HepG2 (cell line): ENCODE measurements around the gene HSD3B7. TPM values are rescaled to one million over a fixed set of nuclear protein-coding genes. Genes with fewer than 3 reads are reported as not detected.

Experiments used
- AKAP8 ChIP-seq: sonication (generic); formaldehyde crosslinking; IDR thresholded peaks from 2 replicates; pipeline ENCODE4 v1.5.1; 2020; ENCODE audit warnings: mild to moderate bottlenecking, missing genetic modification reagents
- GATAD2A ChIP-seq: IDR thresholded peaks from 2 replicates; pipeline ENCODE4 v1.6.1; 2016
- HMG20B ChIP-seq: conservative IDR thresholded peaks from 2 replicates; pipeline ENCODE4 v1.6.1; 2016; ENCODE audit warnings: missing genetic modification reagents, missing compliant biosample characterization
- PAF1 ChIP-seq: IDR thresholded peaks from 2 replicates; pipeline ENCODE4 v1.6.1; 2016; ENCODE audit warnings: missing genetic modification reagents, missing compliant biosample characterization
- REXO4 ChIP-seq: sonication (generic); formaldehyde crosslinking; IDR thresholded peaks from 2 replicates; pipeline ENCODE4 v1.8.0; 2022; ENCODE audit warnings: missing genetic modification reagents, mild to moderate bottlenecking, borderline replicate concordance
- ZNF468 ChIP-seq: sonication (generic); formaldehyde crosslinking; IDR thresholded peaks from 2 replicates; pipeline ENCODE4 v1.8.0; 2022; ENCODE audit warnings: mild to moderate bottlenecking, moderate library complexity, missing genetic modification reagents
- ZNF605 ChIP-seq: sonication (generic); formaldehyde crosslinking; IDR thresholded peaks from 2 replicates; pipeline ENCODE4 v1.8.0; 2022; ENCODE audit warnings: mild to moderate bottlenecking, missing genetic modification reagents
- ZNF614 ChIP-seq: IDR thresholded peaks from 2 replicates; pipeline ENCODE4 v1.6.1; 2018; ENCODE audit warnings: missing biosample characterization, missing genetic modification reagents, inconsistent platforms, borderline replicate concordance
- polyA plus RNA-seq, 8 experiments: library from polyadenylated mRNA; depleted of rRNA in 3 of 8; stranded (reverse) in 7 of 8; unstranded in 1 of 8; fragments of >200 nt; fragmentation: Illumina TruSeq in 4 of 8; extraction: Trizol in 4 of 8; gene quantifications; 2 replicates each; pipeline versions ENCODE4 v1.2.1 to v1.2.3, GENCODE V29; 2011 to 2016; ENCODE audit warnings: low read depth in 4 of 8, missing spikeins in 1 of 8, mixed read lengths in 1 of 8; ENCODE audit not compliant: insufficient read depth in 1 of 8
- total RNA-seq, 5 experiments: library from RNA; depleted of rRNA; stranded (reverse); fragments of >200 nt; fragmentation: Illumina TruSeq; extraction: Trizol; gene quantifications; 2 replicates each; pipeline ENCODE4 v1.2.3, GENCODE V29; 2016; ENCODE audit warnings: low read depth in 1 of 5
- TF ChIP-seq, protein P1 (sequence below): sonication (generic); formaldehyde crosslinking; IDR thresholded peaks from 2 replicates; pipeline ENCODE4 v1.5.0; 2020; ENCODE audit warnings: mild to moderate bottlenecking, missing genetic modification reagents, borderline replicate concordance
- TF ChIP-seq, protein P2 (sequence below): sonication (generic); formaldehyde crosslinking; IDR thresholded peaks from 2 replicates; pipeline ENCODE4 v1.4.0; 2020; ENCODE audit warnings: missing genetic modification reagents
- TF ChIP-seq, protein P3 (sequence below): IDR thresholded peaks from 2 replicates; pipeline ENCODE4 v1.6.1; 2016
- TF ChIP-seq, protein P4 (sequence below): sonication (generic); formaldehyde crosslinking; IDR thresholded peaks from 2 replicates; pipeline ENCODE4 v1.8.0; 2022; ENCODE audit warnings: missing genetic modification reagents, mild to moderate bottlenecking, moderate library complexity, borderline replicate concordance

HSD3B7 gene
- total and polyA plus RNA-seq, 2 of the 13 experiments (the other 11 are each of a cell fraction or from before 2014, with no cell fraction given) = 32.9 to 69.7 TPM

DNA sequence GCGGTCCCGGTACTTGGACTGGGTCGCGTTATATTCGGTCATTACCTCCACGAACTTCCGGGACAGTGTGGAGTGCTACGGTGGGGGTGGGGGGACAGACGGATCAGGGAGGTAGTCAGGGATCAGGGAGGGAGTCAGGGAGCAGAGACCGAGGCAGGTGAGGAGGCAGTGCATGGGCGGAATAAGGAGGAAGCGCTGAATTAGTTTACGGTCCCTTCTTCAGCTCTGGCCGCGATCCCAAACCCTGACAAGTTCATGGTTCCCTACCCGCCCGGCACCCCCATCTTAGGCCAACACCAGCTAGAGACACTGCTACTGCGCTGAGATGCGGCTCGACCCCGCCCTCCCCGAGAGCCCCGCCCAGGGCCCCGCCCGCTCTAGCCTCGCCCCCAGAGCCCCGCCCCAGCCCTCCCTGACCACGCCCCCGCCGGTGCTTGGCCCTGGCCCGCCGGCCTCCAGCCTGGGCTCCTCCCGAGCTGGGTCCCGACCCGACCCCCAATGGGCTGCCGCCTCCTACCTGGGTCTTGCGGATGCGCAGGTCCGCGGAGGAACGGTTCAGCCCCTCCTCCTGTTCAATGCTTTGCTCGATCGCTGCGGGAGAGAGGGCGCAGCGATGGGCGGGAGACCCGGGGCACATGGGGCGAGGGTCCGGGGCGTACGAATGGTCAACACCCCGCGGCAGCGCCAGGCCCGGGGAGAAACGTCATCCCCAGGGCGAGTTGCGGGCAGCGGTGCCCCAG lies 12.1 kb downstream of the HSD3B7 start (continued):
- TF ChIP-seq, protein P1, sequence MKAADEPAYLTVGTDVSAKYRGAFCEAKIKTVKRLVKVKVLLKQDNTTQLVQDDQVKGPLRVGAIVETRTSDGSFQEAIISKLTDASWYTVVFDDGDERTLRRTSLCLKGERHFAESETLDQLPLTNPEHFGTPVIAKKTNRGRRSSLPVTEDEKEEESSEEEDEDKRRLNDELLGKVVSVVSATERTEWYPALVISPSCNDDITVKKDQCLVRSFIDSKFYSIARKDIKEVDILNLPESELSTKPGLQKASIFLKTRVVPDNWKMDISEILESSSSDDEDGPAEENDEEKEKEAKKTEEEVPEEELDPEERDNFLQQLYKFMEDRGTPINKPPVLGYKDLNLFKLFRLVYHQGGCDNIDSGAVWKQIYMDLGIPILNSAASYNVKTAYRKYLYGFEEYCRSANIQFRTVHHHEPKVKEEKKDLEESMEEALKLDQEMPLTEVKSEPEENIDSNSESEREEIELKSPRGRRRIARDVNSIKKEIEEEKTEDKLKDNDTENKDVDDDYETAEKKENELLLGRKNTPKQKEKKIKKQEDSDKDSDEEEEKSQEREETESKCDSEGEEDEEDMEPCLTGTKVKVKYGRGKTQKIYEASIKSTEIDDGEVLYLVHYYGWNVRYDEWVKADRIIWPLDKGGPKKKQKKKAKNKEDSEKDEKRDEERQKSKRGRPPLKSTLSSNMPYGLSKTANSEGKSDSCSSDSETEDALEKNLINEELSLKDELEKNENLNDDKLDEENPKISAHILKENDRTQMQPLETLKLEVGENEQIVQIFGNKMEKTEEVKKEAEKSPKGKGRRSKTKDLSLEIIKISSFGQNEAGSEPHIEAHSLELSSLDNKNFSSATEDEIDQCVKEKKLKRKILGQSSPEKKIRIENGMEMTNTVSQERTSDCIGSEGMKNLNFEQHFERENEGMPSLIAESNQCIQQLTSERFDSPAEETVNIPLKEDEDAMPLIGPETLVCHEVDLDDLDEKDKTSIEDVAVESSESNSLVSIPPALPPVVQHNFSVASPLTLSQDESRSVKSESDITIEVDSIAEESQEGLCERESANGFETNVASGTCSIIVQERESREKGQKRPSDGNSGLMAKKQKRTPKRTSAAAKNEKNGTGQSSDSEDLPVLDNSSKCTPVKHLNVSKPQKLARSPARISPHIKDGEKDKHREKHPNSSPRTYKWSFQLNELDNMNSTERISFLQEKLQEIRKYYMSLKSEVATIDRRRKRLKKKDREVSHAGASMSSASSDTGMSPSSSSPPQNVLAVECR (CRISPR knock-in tag) = peak; percentile 79
- TF ChIP-seq HMG20B (no peak), ZNF614 (peak; percentile 92), REXO4 (CRISPR knock-in tag) (no peak), ZNF468 (CRISPR knock-in tag) (peak; percentile 65; the same call in 1 of the 2 replicates), AKAP8 (CRISPR knock-in tag) (no peak), ZNF605 (no peak; the same call in 1 of the 2 replicates), PAF1 (CRISPR knock-in tag) (no peak), GATAD2A (peak; percentile 60; the same call in 1 of the 2 replicates)
- TF ChIP-seq, protein P2, sequence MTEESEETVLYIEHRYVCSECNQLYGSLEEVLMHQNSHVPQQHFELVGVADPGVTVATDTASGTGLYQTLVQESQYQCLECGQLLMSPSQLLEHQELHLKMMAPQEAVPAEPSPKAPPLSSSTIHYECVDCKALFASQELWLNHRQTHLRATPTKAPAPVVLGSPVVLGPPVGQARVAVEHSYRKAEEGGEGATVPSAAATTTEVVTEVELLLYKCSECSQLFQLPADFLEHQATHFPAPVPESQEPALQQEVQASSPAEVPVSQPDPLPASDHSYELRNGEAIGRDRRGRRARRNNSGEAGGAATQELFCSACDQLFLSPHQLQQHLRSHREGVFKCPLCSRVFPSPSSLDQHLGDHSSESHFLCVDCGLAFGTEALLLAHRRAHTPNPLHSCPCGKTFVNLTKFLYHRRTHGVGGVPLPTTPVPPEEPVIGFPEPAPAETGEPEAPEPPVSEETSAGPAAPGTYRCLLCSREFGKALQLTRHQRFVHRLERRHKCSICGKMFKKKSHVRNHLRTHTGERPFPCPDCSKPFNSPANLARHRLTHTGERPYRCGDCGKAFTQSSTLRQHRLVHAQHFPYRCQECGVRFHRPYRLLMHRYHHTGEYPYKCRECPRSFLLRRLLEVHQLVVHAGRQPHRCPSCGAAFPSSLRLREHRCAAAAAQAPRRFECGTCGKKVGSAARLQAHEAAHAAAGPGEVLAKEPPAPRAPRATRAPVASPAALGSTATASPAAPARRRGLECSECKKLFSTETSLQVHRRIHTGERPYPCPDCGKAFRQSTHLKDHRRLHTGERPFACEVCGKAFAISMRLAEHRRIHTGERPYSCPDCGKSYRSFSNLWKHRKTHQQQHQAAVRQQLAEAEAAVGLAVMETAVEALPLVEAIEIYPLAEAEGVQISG (CRISPR knock-in tag) = peak; percentile 59; the same call in 1 of the 2 replicates
- TF ChIP-seq, protein P3, sequence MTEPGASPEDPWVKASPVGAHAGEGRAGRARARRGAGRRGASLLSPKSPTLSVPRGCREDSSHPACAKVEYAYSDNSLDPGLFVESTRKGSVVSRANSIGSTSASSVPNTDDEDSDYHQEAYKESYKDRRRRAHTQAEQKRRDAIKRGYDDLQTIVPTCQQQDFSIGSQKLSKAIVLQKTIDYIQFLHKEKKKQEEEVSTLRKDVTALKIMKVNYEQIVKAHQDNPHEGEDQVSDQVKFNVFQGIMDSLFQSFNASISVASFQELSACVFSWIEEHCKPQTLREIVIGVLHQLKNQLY (CRISPR knock-in tag) = peak; percentile 47; the same call in 1 of the 2 replicates
- TF ChIP-seq, protein P4, sequence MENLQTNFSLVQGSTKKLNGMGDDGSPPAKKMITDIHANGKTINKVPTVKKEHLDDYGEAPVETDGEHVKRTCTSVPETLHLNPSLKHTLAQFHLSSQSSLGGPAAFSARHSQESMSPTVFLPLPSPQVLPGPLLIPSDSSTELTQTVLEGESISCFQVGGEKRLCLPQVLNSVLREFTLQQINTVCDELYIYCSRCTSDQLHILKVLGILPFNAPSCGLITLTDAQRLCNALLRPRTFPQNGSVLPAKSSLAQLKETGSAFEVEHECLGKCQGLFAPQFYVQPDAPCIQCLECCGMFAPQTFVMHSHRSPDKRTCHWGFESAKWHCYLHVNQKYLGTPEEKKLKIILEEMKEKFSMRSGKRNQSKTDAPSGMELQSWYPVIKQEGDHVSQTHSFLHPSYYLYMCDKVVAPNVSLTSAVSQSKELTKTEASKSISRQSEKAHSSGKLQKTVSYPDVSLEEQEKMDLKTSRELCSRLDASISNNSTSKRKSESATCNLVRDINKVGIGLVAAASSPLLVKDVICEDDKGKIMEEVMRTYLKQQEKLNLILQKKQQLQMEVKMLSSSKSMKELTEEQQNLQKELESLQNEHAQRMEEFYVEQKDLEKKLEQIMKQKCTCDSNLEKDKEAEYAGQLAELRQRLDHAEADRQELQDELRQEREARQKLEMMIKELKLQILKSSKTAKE (CRISPR knock-in tag) = peak; percentile 78
